ENCODE results near the gene SFN.

GRCh38 chr1:26858891-26859640 is 3.9 kb upstream of the SFN start:
- TF ChIP-seq CTCF (IDR thresholded peaks at IDR 0.05; ENCODE audit: extremely low read depth in 1 of 2, insufficient read depth in 1 of 2, low read depth in 1 of 2, low read length in 2 of 2) (no peak), POLR2A (IDR thresholded peaks at IDR 0.05; ENCODE audit: low read depth, low read length) (no peak), EZH2 (IDR thresholded peaks at IDR 0.05; ENCODE audit: borderline replicate concordance, low read depth, low read length, severe bottlenecking) (no peak), MAX (IDR thresholded peaks at IDR 0.05; ENCODE audit: insufficient read depth, insufficient read length) (no peak), GATA2 (IDR thresholded peaks at IDR 0.05; ENCODE audit: insufficient read depth, insufficient read length, low read depth, low read length) (no peak), FOS (IDR thresholded peaks at IDR 0.05; ENCODE audit: borderline replicate concordance, insufficient read depth, low read length) (no peak), POLR2AphosphoS5 (IDR thresholded peaks at IDR 0.05; ENCODE audit: insufficient read depth, low read depth, low read length) (no peak), MYC (IDR thresholded peaks at IDR 0.05; ENCODE audit: low read depth, low read length) (no peak), JUN (IDR thresholded peaks at IDR 0.05; ENCODE audit: borderline replicate concordance, insufficient read depth, insufficient read length, low read depth) (no peak)
